DMS 273 (cell line): Measurements from ENCODE around the gene MTCL1.

ENCODE experiments used
- DNase-seq: peaks from one replicate; lab custom pipeline; 2025; ENCODE audit not compliant: unreplicated experiment; lab: John Stamatoyannopoulos, UW

The MTCL1 gene

DNA sequence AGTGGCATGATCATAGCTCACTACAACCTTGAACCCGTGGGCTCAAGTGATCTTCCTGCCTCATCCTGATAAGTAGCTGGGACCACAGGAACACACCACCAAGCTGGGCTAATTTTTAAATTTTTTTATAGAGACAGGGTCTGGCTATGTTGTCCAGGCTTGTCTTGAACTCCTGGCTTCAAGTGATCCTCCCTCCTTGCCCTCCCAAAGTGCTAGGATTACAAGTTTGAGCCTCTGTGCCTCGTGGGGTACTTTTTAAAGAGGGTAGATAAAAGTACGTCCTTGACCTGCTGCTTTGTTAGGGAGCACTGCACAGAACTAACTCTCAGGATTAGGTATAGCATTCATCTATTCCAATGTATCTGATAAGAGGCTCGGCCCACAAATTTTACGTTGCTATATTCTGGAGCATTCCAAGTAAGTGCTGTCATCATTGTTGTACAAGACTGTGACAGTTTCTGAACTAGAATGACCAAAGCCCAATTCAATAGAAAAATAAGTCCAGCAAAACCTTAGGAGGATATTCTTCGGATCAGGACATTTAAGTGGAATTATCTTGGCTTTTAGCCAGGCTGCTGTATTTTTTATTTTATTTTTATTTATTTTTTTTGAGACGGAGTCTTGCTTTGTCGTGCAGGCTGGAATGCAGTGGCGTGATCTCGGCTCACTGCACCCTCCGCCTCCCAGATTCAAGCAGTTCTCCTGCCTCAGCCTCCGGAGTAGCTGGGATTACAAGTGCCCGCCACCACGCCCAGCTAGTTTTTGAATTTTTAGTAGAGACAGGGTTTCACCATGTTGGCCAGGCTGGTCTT, 4.1 kb downstream of the MTCL1 start:
- DNase-seq, result no peak

DNA sequence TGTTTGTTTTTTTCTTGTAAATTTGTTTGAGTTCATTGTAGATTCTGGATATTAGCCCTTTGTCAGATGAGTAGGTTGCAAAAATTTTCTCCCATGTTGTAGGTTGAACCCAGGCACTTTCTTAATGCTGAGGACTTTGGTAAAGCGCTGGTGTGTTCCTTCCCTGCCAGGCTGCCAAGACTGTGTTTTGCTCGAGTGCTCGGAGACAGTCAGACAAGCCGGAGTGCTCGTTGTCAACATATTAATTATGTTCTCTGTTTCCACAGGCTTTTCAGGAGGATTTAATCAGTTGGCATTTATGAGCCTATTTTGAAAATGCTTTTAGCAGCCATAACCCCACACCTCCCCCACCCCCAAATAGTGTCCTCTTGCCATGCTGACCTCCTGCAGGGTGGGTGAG, 6.4 kb downstream of the MTCL1 start:
- no peak for DNase-seq

GRCh38 chr18:8713691-8714090, 8.3 kb downstream of the MTCL1 start:
- DNase-seq, result no peak

DNA sequence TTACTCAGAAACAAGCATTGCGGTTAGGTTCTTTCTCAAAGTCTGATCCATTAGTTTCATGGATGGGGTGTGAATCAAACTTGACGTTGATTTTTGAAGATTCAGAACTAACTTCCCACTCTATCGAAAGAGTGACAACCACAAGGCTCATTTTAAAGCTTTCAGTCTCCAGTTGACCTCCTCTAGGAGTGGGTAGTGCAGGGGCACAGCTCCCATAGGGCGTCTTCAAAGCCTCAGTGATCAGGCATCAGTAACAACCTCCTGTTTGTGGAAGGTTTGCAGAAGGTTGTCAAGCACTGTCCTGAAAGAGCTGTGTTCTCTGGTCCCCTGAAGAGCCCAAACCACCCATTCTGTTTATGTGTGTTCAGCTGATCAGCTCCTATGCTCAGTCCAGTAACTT, 10.2 kb downstream of the MTCL1 start:
- no peak for DNase-seq

DNA sequence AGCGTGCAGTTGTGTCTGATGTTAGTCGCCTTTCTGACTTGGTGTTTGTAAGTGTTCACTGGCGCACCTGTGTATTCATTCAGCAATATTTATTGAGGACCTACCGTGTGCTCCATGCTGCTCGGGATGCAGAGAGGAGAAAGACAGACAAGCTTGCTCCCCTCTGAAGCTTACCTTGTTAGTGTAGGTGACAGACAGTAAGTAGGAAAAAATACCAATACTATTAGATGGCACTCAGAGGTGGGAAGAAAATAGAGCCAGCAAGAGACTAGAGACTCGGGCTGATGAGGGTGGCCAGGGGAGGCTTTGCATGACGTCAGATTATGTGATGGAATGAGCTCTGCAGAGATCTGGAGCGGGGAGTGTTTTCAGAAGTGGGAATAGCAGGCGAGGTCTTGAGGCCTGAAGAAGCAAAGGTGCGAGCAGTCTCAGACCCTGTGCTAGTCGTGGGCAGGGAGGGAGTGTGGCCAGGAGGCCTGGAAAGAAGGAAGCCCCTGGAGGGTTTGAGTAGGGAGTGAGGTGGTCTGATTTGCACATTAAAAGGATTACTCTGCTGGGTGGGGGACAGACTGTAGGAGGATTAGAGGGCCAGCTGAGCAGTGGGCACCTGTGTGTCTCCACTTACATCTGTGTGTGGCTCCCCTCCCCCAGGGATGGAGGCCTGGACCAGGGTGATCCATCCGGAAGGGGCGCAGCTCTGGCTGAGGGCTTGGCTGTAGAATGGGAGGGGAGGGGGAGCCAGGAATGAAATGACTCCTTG, 11.8 kb downstream of the MTCL1 start:
- DNase-seq, result no peak

GRCh38 chr18:8718401-8718913, 13.1 kb downstream of the MTCL1 start:
- DNase-seq, result no peak

DNA sequence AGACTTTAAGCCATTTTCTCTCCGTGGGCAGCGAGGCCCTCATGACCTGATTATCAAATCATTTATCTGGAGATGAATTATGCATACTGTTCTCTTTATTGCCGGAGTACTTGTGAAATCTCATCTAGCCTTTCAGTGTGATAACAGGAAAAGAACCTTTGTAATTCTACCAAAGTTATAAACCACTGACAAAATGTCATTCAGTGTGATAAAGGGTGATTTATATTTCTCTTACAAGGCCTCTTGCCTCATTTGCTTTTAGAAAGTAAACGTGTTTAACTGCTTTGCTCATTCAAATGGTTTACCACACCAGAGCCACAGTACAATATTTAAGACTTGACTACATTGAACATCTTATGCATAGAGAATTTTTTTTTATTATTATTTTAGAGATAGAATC, 13.8 kb downstream of the MTCL1 start:
- DNase-seq, result no peak

GRCh38 chr18:8720141-8720540, 14.8 kb downstream of the MTCL1 start:
- DNase-seq, result no peak

- no peak for DNase-seq
Measured at GRCh38 chr18:8721094-8721669, 15.8 kb downstream of the MTCL1 start.

DNA sequence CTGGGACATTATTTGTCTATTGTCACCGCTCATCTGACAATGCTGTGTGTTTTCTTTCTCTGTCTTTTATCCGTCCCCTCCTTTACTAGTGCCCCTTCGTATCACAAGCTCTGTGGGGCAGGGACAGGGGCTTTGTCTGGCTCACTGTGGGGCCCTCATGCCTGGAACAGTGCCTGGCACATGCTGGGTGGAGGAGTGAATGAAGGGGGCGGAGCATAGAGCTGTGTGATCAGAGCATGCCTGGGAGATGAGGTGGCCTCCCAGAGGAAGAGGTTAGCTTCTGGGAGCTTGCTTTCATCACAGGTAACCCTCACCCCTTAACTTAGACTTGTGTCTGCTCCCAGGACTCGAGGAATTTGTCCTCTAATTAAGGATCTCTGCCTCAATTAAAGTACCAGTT, 16.4 kb downstream of the MTCL1 start:
- no peak for DNase-seq

DNA sequence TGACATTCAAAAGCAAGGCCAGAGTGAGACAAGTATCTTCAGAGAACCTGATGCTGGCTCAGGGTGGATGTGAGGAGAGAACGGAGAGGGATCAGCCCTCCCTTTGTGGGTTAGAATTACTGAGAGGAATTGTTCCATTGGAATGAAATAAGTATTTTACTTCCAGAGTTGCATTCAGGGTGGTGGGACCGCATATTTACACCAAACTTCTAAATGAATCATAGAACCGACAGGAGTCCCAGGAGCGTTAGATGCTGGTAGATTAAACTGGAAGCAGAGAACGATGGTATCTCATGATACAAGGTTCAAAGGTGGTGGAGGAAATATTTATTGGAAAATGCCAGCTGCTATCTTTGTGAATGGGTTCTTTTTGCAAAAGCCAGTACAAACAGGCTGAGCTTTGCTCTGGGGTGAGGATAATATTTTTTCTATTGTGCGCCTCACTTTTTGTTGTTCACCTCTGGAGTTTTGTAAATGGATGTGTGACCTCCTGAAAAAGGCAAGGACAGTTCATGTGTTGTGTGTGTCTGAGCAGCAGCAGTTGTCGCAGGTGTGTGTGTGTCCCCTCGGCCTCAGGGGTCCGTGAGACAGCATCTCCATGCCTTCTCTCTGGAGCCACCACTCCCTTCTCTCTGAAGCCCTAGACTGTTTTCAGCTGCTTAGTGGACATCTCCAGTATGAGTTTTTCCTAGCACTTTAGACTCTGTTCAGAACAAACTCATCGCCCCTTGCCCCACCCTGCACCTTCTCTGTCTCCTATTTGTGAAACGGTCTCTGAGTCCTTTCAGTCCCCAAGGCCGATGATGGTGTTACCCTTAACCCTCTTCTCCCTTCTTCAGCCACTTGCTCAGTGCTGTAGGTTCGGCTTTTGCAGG, 17.8 kb downstream of the MTCL1 start:
- DNase-seq, result no peak

DNA sequence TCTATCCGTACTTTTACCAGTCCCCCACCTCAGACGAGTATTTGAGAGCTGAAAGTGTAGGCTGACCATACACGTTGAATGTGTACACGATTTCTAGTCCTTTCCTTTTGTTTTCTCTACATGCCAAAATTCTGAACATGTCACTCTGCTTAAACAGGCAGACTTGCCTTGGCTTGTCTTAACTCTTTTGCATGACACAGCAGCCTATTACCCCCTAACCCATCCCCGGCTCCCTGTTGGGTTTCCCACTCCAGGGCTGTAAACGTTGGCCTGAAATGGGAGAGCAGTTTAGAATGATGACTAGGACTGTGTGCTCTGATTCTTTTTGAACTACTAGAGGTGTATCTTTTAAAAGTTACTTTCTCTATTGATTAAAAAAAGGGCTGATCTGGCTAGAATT, 19.1 kb downstream of the MTCL1 start:
- DNase-seq, result no peak

DNA sequence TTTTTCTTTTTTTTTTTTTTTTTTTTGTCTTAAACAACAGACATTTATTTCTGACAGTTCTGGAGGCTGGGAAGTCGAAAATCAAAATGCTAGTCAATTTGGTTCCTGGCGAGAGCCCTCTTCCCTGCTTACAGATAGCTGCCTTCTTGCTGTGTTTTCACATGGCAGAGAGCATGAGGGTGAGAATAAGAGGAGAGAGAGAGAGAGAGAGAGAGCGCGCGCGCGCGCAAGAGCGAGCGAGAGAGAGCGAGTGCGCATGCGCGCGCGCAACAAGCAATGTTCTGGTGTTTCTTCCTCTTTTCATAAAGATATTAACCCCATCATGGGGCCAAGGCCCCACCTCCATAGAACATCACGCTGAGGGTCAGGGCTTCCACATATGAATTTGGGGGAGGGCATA, 20.9 kb downstream of the MTCL1 start:
- DNase-seq, result no peak

DNA sequence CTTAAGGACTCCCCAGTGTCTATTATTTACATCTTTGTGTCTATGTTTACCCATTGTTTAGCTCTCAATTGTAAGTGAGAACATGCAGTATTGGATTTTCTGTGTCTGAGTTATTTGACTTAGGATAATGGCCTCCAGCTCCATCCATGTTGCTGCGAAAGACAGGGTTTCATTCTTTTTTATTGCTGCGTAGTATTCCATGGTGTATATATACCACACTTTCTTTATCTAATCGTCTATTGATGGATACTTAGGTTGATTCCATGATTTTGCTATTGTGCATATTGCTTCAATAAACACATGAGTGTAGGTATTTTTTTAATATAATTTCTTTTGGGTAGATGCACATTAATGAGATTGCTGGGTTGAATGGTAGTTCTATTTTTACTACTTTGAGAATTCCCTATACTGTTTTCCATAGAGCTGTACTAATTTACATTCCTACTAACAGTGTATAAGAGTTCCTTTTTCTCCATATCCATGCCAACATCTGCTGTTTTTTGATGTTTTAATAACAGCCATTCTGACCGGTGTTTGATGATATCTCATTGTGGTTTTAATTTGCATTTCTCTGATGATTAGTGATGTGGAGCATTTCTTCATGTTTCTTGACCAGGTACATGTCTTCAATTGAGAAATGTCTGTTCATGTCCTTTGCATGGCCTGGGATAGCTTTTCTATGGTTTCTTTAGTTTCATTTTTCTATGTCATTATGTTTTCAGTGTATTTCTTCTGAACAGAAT, 21.8 kb downstream of the MTCL1 start:
- DNase-seq, result no peak

GRCh38 chr18:8730080-8730827, 24.9 kb downstream of the MTCL1 start:
- no peak for DNase-seq

DNA sequence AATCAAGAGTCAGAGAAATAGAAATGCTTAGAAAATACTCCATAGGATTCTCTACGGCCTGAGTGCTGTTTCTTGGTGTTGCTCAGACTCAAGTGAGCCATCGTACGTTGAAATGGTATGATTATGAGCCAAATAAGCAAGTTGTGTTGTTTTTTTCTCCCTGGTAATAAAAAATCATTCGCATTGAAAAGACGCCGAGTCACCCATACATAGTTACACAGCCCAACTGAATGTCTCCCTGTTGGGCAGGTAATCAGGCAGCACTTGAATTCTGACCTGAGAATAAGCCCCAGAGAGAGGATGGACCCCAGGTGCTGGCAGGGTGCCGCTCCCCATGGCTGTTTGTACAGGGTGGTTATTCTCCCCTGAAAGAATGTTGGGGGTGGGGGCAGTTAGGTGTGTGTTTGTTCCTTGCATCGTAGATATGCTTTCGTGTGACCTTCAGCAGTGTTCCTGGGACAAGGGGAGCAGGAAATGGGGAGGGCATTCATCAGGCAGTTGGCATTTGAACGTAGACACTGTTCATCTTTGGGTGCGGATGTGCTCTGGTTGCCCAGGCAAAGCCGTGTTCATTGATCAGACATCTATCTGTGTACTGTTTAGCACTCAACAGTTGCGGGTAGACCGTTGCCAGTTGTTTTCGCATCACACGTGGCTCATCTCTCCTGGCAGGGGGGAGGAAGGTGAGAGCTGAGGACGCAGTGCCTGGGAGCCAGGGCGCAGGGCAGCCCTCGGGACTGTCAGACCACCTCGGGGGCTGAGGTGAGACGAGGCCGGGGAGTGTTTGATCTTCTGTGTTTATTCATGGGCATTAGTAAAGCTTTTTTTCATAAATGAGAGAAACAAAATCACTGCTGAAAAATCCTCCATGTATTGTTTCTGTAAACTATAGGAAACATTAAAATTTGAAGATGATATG, 27.3 kb downstream of the MTCL1 start:
- no peak for DNase-seq

DNA sequence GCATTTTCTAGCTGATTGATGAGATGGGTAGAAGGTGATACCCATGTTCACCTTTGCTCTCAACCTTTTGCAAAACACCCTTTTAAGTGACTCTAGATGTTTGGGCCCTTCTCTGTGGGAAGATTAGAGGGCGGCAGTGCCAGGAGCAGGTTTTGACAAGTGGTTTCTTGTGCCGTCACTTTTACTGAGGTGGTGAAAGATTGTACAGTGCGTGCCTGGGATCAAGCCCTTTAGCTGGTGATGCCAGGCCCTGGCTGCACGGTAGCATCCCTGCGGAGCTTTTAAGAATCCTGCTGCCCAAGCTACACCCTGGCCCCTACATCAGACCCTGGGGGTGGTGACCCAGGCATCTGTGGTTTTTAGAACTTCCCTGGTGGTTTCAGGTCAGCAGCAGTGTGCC, 29.1 kb downstream of the MTCL1 start:
- DNase-seq, result no peak

- no peak for DNase-seq
Measured at GRCh38 chr18:8735274-8735673, 29.9 kb downstream of the MTCL1 start.

- DNase-seq, result no peak
Measured at GRCh38 chr18:8741117-8741516, 35.8 kb downstream of the MTCL1 start.
